Neural progenitor cell (in vitro differentiated cells): ENCODE data around the gene CFAP221.

Experiments used
- EZH2 ChIP-seq: fragments of 200-600 bp; sonication (generic); IDR thresholded peaks from 2 replicates; pipeline ENCODE4 v1.6.1; 2017; ENCODE audit warnings: antibody characterized with exemption, mild to moderate bottlenecking, moderate library complexity
- EZH2phosphoT487 ChIP-seq: fragments of 200-600 bp; sonication (generic); IDR thresholded peaks from 2 replicates; pipeline ENCODE4 v1.6.1; 2017; ENCODE audit warnings: antibody characterized with exemption
- TF ChIP-seq, protein P1 (sequence below): fragments of 200-600 bp; sonication (generic); IDR thresholded peaks from 2 replicates; pipeline ENCODE4 v1.5.1; 2017; ENCODE audit warnings: antibody characterized with exemption, mild to moderate bottlenecking

DNA sequence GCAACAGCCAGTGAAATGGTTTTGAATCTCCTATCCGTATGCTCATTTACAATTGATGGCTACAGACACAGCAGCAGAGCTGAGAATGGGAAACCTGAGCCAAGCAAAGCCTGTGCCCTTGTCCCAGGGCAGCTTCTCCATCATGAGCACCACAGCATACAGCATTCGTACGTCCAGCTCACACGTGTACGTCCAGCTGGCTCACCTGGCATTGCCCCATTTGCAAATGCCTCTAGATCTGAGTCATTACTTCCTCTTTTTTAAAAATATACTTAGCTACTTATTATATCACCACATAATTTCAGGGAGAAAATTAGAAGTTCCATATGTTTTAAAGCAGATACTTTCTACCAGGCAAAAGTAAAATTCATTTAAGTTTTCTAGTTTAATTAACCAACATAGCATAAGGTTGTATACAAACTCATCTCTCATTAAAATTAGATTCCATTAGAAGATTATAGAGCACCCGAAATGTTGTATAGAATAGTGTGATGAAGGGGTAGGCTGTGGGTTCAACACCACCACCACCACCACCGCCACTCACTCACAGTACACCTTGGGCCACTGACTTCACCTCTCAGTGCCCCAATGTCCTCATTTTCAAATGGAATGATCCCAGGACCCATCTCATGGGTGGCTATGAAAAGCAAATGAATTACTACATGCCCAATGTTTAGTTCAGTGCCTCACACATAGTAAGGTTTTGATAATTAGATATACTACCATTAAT is 103.4 kb downstream of the CFAP221 start:
- TF ChIP-seq, protein P1, sequence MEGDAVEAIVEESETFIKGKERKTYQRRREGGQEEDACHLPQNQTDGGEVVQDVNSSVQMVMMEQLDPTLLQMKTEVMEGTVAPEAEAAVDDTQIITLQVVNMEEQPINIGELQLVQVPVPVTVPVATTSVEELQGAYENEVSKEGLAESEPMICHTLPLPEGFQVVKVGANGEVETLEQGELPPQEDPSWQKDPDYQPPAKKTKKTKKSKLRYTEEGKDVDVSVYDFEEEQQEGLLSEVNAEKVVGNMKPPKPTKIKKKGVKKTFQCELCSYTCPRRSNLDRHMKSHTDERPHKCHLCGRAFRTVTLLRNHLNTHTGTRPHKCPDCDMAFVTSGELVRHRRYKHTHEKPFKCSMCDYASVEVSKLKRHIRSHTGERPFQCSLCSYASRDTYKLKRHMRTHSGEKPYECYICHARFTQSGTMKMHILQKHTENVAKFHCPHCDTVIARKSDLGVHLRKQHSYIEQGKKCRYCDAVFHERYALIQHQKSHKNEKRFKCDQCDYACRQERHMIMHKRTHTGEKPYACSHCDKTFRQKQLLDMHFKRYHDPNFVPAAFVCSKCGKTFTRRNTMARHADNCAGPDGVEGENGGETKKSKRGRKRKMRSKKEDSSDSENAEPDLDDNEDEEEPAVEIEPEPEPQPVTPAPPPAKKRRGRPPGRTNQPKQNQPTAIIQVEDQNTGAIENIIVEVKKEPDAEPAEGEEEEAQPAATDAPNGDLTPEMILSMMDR: no peak
- TF ChIP-seq EZH2 (no peak), EZH2phosphoT487 (no peak)
